H1 (cell line): ENCODE results near the gene ACVRL1. TPM values are rescaled to one million over a fixed set of nuclear protein-coding genes. Genes with fewer than 3 reads are reported as not detected.

ENCODE experiments used
- CTCF ChIA-PET: fragments of 300-600 bp; sonication (Branson Sonifier 250); formaldehyde crosslinking; loops from one replicate; lab custom pipeline; 2021; ENCODE audit not compliant: partially characterized antibody; lab: Charles Lee
- POLR2A ChIA-PET: fragments of 300-600 bp; sonication (Branson Sonifier 250); formaldehyde crosslinking; loops from one replicate; lab custom pipeline; 2021; ENCODE audit warnings: inconsistent platforms; ENCODE audit not compliant: partially characterized antibody; lab: Charles Lee
- DNase-seq, 2 experiments: peaks; one replicate each; pipeline versions ENCODE4 v3.0.0 to v3.0.0-alpha.2; 2010 to 2022; ENCODE audit warnings: low spot score in 2 of 2, low read depth in 1 of 2, mixed read lengths in 1 of 2
- FAIRE-seq: peaks from 2 replicates; lab custom pipeline; 2011; peaks lifted over from hg19 to GRCh38; lab: Jason Lieb, UNC
- H2AFZ ChIP-seq: 2 replicates; pipeline ENCODE4 v1.8.1; 2012; ENCODE audit warnings: low read length, inconsistent platforms
- H2AK5ac ChIP-seq: 2 replicates; pipeline ENCODE4 v1.6.1; 2013; ENCODE audit warnings: low read depth, low read length
- H2BK120ac ChIP-seq: replicated peaks from 2 replicates; pipeline ENCODE3; 2013; ENCODE audit warnings: low read depth, low read length, inconsistent platforms
- H2BK12ac ChIP-seq: 2 replicates; pipeline ENCODE4 v1.6.1; 2013; ENCODE audit warnings: low read depth, low read length
- H2BK15ac ChIP-seq: 2 replicates; pipeline ENCODE4 v1.6.1; 2013; ENCODE audit warnings: low read length
- H2BK20ac ChIP-seq: 2 replicates; pipeline ENCODE4 v1.6.1; 2013; ENCODE audit warnings: low read length
- H2BK5ac ChIP-seq: 2 replicates; pipeline ENCODE4 v1.6.1; 2013; ENCODE audit warnings: low read depth, low read length
- H3K14ac ChIP-seq: 2 replicates; pipeline ENCODE4 v1.6.1; 2013; ENCODE audit warnings: inconsistent platforms; ENCODE audit not compliant: insufficient read length
- H3K18ac ChIP-seq: 2 replicates; pipeline ENCODE4 v1.6.1; 2013; ENCODE audit warnings: low read length; ENCODE audit errors: extremely low read depth
- H3K23ac ChIP-seq: 2 replicates; pipeline ENCODE4 v1.6.1; 2013; ENCODE audit warnings: inconsistent platforms; ENCODE audit not compliant: insufficient read length
- H3K23me2 ChIP-seq: 2 replicates; pipeline ENCODE4 v1.6.1; 2013; ENCODE audit warnings: low read depth, low read length
- H3K27ac ChIP-seq: 2 replicates; pipeline ENCODE4 v1.6.1; 2011; ENCODE audit warnings: low read depth, low read length, inconsistent platforms
- H3K27me3 ChIP-seq, 4 experiments: replicated peaks in 1 of 4; 1 replicate in 1 of 4; 2 replicates in 3 of 4; pipeline versions ENCODE4 v1.6.1 to v1.8.1; 2011 to 2013; ENCODE audit warnings: low read length in 3 of 4, mild to moderate bottlenecking in 3 of 4, inconsistent platforms in 2 of 4, mixed read lengths in 2 of 4, moderate library complexity in 1 of 4; ENCODE audit not compliant: control insufficient read depth in 3 of 4, insufficient read depth in 3 of 4; ENCODE audit errors: extremely low read depth in 1 of 4
- H3K36me3 ChIP-seq, 4 experiments: 2 replicates each; pipeline versions ENCODE4 v1.6.1 to v1.8.1; 2011 to 2013; ENCODE audit warnings: mild to moderate bottlenecking in 4 of 4, low read length in 3 of 4, moderate library complexity in 2 of 4, control low read depth in 1 of 4, inconsistent platforms in 1 of 4; ENCODE audit not compliant: insufficient read depth in 4 of 4, control insufficient read depth in 2 of 4
- H3K4ac ChIP-seq: replicated peaks from 2 replicates; pipeline ENCODE3; 2013; ENCODE audit warnings: low read length, low read depth, mixed read lengths, inconsistent platforms; ENCODE audit not compliant: insufficient read length
- H3K4me1 ChIP-seq, 4 experiments: replicated peaks in 1 of 4; 1 replicate in 1 of 4; 2 replicates in 3 of 4; pipeline versions ENCODE4 v1.6.1 to v1.8.1; 2011 to 2013; ENCODE audit warnings: low read length in 3 of 4, inconsistent platforms in 2 of 4, mixed read lengths in 1 of 4; ENCODE audit not compliant: insufficient read depth in 4 of 4, control insufficient read depth in 3 of 4
- H3K4me2 ChIP-seq, 2 experiments: 2 replicates each; pipeline versions ENCODE4 v1.6.1 to v1.8.1; 2011 to 2013; ENCODE audit warnings: low read depth in 2 of 2, low read length in 2 of 2, control low read depth in 1 of 2, inconsistent platforms in 1 of 2, mild to moderate bottlenecking in 1 of 2; ENCODE audit not compliant: insufficient read depth in 1 of 2
- H3K4me3 ChIP-seq, 4 experiments: fragments of 200-600, 300-600 bp in 1 of 4; sonication (generic), shearing (Covaris generic), sonication (Bioruptor Twin) in 1 of 4; 2 replicates each; pipeline versions ENCODE4 v1.5.1 to v1.8.1; 2011 to 2016; ENCODE audit warnings: low read length in 4 of 4, low read depth in 3 of 4, control low read depth in 2 of 4, inconsistent platforms in 2 of 4, mild to moderate bottlenecking in 2 of 4, mixed read lengths in 1 of 4, moderate library complexity in 1 of 4; ENCODE audit not compliant: insufficient read depth in 2 of 4; ENCODE audit errors: extremely low read depth in 1 of 4
- H3K56ac ChIP-seq: replicated peaks from 2 replicates; pipeline ENCODE3; 2013; ENCODE audit warnings: low read depth, mild to moderate bottlenecking, mixed read lengths, low read length, inconsistent platforms; ENCODE audit not compliant: insufficient read length
- H3K79me1 ChIP-seq: 2 replicates; pipeline ENCODE4 v1.6.1; 2013; ENCODE audit warnings: low read depth, low read length, control low read depth
- H3K79me2 ChIP-seq, 2 experiments: 2 replicates each; pipeline versions ENCODE4 v1.6.1 to v1.8.1; 2012 to 2013; ENCODE audit warnings: low read length in 2 of 2, mild to moderate bottlenecking in 2 of 2, inconsistent platforms in 1 of 2; ENCODE audit not compliant: insufficient read depth in 2 of 2, control insufficient read depth in 1 of 2
- H3K9ac ChIP-seq, 4 experiments: replicated peaks in 1 of 4; 1 replicate in 1 of 4; 2 replicates in 3 of 4; pipeline versions ENCODE4 v1.6.1 to v1.8.1; 2011 to 2013; ENCODE audit warnings: low read depth in 3 of 4, low read length in 3 of 4, control low read depth in 2 of 4, mild to moderate bottlenecking in 2 of 4, moderate library complexity in 2 of 4, inconsistent platforms in 1 of 4; ENCODE audit errors: extremely low read depth in 1 of 4
- H3K9me3 ChIP-seq, 2 experiments: 2 replicates each; pipeline versions ENCODE4 v1.6.1 to v1.8.1; 2012 to 2013; ENCODE audit warnings: mild to moderate bottlenecking in 2 of 2, moderate library complexity in 2 of 2, control low read depth in 1 of 2, inconsistent platforms in 1 of 2, low read depth in 1 of 2, low read length in 1 of 2, mixed read lengths in 1 of 2; ENCODE audit not compliant: insufficient read depth in 2 of 2
- H4K20me1 ChIP-seq, 2 experiments: replicated peaks in 1 of 2; 2 replicates each; pipeline versions ENCODE3 to v1.8.1; 2011 to 2013; ENCODE audit warnings: inconsistent platforms in 2 of 2, low read length in 2 of 2, mild to moderate bottlenecking in 1 of 2; ENCODE audit not compliant: insufficient read depth in 2 of 2, control insufficient read depth in 1 of 2
- H4K5ac ChIP-seq: 2 replicates; pipeline ENCODE4 v1.6.1; 2013; ENCODE audit warnings: low read length, low read depth, mixed read lengths, inconsistent platforms; ENCODE audit not compliant: insufficient read length
- H4K8ac ChIP-seq: 2 replicates; pipeline ENCODE4 v1.8.0; 2013; ENCODE audit warnings: mild to moderate bottlenecking, moderate library complexity, low read length, inconsistent platforms; ENCODE audit not compliant: insufficient read depth; ENCODE audit errors: extremely low read depth
- H4K91ac ChIP-seq: replicated peaks from 2 replicates; pipeline ENCODE3; 2013; ENCODE audit warnings: low read length, mixed read lengths, inconsistent platforms; ENCODE audit not compliant: insufficient read length
- EZH2 ChIP-seq: fragments of 200-600 bp; sonication (generic); IDR thresholded peaks from 2 replicates; pipeline ENCODE4 v1.7.1; 2012; ENCODE audit warnings: low read depth, mild to moderate bottlenecking, moderate library complexity, low read length, inconsistent platforms; ENCODE audit not compliant: severe bottlenecking
- PHF8 ChIP-seq: fragments of 200-600 bp; sonication (generic); conservative IDR thresholded peaks from 2 replicates; pipeline ENCODE4 v1.7.1; 2012; ENCODE audit warnings: low read depth, mild to moderate bottlenecking, inconsistent platforms, low read length, moderate library complexity
- TEAD4 ChIP-seq: IDR thresholded peaks from 2 replicates; pipeline ENCODE4 v1.6.1; 2012; ENCODE audit warnings: low read depth, low read length, inconsistent platforms, mixed read lengths
- WGBS, 2 experiments: shearing (Covaris generic) in 1 of 2; methylation state at CpG; one replicate each; pipeline versions ENCODE4 v1.1.6 to v1.1.7; 2013 to 2015; ENCODE audit warnings: low lambda C conversion rate in 2 of 2, mixed read lengths in 2 of 2, inconsistent platforms in 1 of 2, low coverage in 1 of 2, missing lambda C conversion rate in 1 of 2; ENCODE audit not compliant: insufficient replicate concordance in 2 of 2, insufficient coverage in 1 of 2, insufficient read length in 1 of 2; ENCODE audit errors: extremely low coverage in 1 of 2, missing lambda C conversion rate in 1 of 2; 5-methylcytosine and 5-hydroxymethylcytosine counted together
- polyA plus RNA-seq, 7 experiments: library from polyadenylated mRNA; depleted of rRNA in 3 of 7; stranded (reverse) in 5 of 7; unstranded in 2 of 7; fragments of >200 nt in 5 of 7; fragments of 200-250 nt in 2 of 7; gene quantifications; 1 replicate in 5 of 7; 2 replicates in 1 of 7; 4 replicates in 1 of 7; pipeline versions ENCODE4 v1.2.1 to v1.2.3, GENCODE V29; 2011 to 2013; ENCODE audit warnings: missing spikeins in 2 of 7, mixed read lengths in 2 of 7
- total RNA-seq: library from RNA; stranded (reverse); fragmentation: NEBNext Ultra II Directional; extraction: Animal tissue kit (Norgen Biotek cat#: 25700); gene quantifications from 2 replicates; pipeline ENCODE4 v1.2.1, GENCODE V29; 2021
- TF ChIP-seq, protein P1 (sequence below): IDR thresholded peaks from 2 replicates; pipeline ENCODE4 v1.6.1; 2011; ENCODE audit warnings: low read length, improper control_type of control experiment

The ACVRL1 gene
- total and polyA plus RNA-seq, 2 of the 8 experiments (the other 6 are each of a cell fraction or from before 2014, with no cell fraction given): 0.09 to 0.35 TPM

DNA sequence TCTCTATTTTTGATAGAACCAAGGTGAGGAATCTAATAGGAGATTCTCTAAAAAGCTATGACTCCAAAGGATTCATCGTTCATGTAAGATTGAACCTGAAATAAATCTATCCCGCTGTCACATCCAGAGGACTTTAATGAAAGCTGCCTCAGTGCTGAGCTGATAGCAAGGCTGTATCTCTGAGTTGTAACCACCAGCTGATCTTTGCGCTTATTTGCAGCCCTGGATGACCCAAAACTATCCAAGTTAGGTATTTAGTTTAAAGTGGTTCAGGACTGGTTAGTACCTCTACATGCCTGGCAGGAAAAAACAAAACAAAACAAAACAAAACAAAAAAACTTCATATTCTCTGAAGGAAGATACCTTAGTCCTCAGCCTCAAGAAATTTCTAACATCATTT, 28.2 kb upstream of the ACVRL1 start:
- Histone ChIP-seq H2BK15ac (no peak overlapping the region), H3K9me3 (no peaks in the 10 kb centered on the region), H4K91ac (no peak overlapping the region), H3K23ac (no peak overlapping the region), H3K27ac (no peak overlapping the region), H3K23me2 (no peaks in the 10 kb centered on the region), H2BK20ac (no peak overlapping the region), H4K8ac (no peak overlapping the region), H3K4me1 (no peaks in the 10 kb centered on the region), H3K36me3 (no peaks in the 10 kb centered on the region), H2BK12ac (no peak overlapping the region)
- POLR2A ChIA-PET: interaction anchor here (0.9 to 1.1 kb wide), 3 partner anchors 11 to 47 kb away, joined by 3 read pairs; no protein-coding TSS in a partner anchor
- TF ChIP-seq PHF8 (no peak), EZH2 (no peak), TEAD4 (no peak)
- TF ChIP-seq, protein P1, sequence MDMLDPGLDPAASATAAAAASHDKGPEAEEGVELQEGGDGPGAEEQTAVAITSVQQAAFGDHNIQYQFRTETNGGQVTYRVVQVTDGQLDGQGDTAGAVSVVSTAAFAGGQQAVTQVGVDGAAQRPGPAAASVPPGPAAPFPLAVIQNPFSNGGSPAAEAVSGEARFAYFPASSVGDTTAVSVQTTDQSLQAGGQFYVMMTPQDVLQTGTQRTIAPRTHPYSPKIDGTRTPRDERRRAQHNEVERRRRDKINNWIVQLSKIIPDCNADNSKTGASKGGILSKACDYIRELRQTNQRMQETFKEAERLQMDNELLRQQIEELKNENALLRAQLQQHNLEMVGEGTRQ: no peak
- TF ChIP-seq, all 59 proteins: peak for 0
- Histone ChIP-seq H2BK120ac (no peak overlapping the region), H3K4me3 (no peak overlapping the region), H3K4ac (no peak overlapping the region), H3K9ac (no peak overlapping the region), H3K4me2 (no peak overlapping the region), H3K79me1 (no peaks in the 10 kb centered on the region), H4K5ac (no peak overlapping the region), H3K79me2 (no peaks in the 10 kb centered on the region), H2AK5ac (no peak overlapping the region), H2AFZ (no peak overlapping the region), H4K20me1 (peaks cover 0 to 1% of the 10 kb centered on the region in 2 experiments), H3K14ac (no peak overlapping the region), H3K56ac (no peak overlapping the region), H2BK5ac (no peak overlapping the region), H3K27me3 (no peaks in the 10 kb centered on the region), H3K18ac (no peak overlapping the region)
- CTCF ChIA-PET: interaction anchor here (0.6 to 1.6 kb wide), 12 partner anchors 10 to 345 kb away, joined by 3 to 5 read pairs (median 3); a partner anchor contains a TSS
- WGBS, 2 experiments: 96% methylated on average over 3 of the region's 3 CpGs; no CpG with 5 or more reads in 1 of the 2 experiments
- FAIRE-seq (no peak), DNase-seq (no peak)
